Gastrocnemius medialis (tissue), 4 donors: ENCODE results near the gene FDPS.

Experiments used
- POLR2A ChIP-seq, 2 donors: fragments of 450-650 bp; IDR thresholded peaks; one replicate each; pipeline ENCODE4 v1.6.1; 2017; ENCODE audit warnings: antibody characterized with exemption in 2 of 2, mild to moderate bottlenecking in 2 of 2, moderate library complexity in 2 of 2
- TF ChIP-seq, protein P1 (sequence below), 5 experiments: fragments of 450-650 bp in 3 of 5; fragments of 200-600 bp in 2 of 5; sonication (generic) in 2 of 5; IDR thresholded peaks in 4 of 5; conservative IDR thresholded peaks in 1 of 5; 1 replicate in 4 of 5; 2 replicates in 1 of 5; pipeline ENCODE4 v1.5.1; 2016 to 2019; ENCODE audit warnings: antibody characterized with exemption in 5 of 5, mild to moderate bottlenecking in 3 of 5, moderate library complexity in 3 of 5

DNA sequence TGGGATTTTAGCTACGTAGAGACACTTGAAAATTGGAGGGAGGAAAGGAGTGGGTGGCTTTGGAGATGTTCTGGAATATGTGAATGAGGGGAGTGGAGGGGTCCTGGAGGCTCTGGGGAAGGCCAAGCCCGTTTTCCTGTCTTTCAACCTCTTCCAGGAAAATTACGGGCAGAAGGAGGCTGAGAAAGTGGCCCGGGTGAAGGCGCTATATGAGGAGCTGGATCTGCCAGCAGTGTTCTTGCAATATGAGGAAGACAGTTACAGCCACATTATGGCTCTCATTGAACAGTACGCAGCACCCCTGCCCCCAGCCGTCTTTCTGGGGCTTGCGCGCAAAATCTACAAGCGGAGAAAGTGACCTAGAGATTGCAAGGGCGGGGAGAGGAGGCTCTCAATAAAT is 11.6 kb downstream of the FDPS start:
- TF ChIP-seq, protein P1, sequence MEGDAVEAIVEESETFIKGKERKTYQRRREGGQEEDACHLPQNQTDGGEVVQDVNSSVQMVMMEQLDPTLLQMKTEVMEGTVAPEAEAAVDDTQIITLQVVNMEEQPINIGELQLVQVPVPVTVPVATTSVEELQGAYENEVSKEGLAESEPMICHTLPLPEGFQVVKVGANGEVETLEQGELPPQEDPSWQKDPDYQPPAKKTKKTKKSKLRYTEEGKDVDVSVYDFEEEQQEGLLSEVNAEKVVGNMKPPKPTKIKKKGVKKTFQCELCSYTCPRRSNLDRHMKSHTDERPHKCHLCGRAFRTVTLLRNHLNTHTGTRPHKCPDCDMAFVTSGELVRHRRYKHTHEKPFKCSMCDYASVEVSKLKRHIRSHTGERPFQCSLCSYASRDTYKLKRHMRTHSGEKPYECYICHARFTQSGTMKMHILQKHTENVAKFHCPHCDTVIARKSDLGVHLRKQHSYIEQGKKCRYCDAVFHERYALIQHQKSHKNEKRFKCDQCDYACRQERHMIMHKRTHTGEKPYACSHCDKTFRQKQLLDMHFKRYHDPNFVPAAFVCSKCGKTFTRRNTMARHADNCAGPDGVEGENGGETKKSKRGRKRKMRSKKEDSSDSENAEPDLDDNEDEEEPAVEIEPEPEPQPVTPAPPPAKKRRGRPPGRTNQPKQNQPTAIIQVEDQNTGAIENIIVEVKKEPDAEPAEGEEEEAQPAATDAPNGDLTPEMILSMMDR (IDR thresholded peaks at IDR 0.05 in 4 of 5, conservative IDR thresholded peaks at IDR 0.05 in 1 of 5) = no peak
- no peak for TF ChIP-seq POLR2A (IDR thresholded peaks at IDR 0.05)
